BE2C (cell line): ENCODE results near the gene CEP41. TPM values are rescaled to one million over a fixed set of nuclear protein-coding genes. Genes with fewer than 3 reads are reported as not detected.

Source experiments
- DNase-seq: peaks from one replicate; pipeline ENCODE4 v3.0.0-alpha.2; 2020
- H3K27me3 ChIP-seq: fragments of 250-450 bp; sonication (Bioruptor Pico); 2 replicates; pipeline ENCODE4 v1.5.1; 2020; ENCODE audit warnings: mild to moderate bottlenecking
- H3K36me3 ChIP-seq: fragments of 250-450 bp; sonication (Bioruptor Pico); 2 replicates; pipeline ENCODE4 v1.5.1; 2020; ENCODE audit warnings: mild to moderate bottlenecking
- H3K4me1 ChIP-seq: fragments of 250-450 bp; sonication (Bioruptor Pico); 2 replicates; pipeline ENCODE4 v1.5.1; 2020
- H3K4me3 ChIP-seq: 2 replicates; pipeline ENCODE4 v1.5.1; 2011; ENCODE audit warnings: low read depth, low read length
- H3K9me3 ChIP-seq: fragments of 250-450 bp; sonication (Bioruptor Pico); 2 replicates; pipeline ENCODE4 v1.5.1; 2020
- polyA plus RNA-seq: library from polyadenylated mRNA; unstranded; fragments of >200 nt; gene quantifications from one replicate; pipeline ENCODE4 v1.2.1, GENCODE V29; 2012; ENCODE audit warnings: low read depth, missing spikeins; ENCODE audit not compliant: insufficient read length, insufficient read depth
- TF ChIP-seq, protein P1 (sequence below): IDR thresholded peaks from 2 replicates; pipeline ENCODE4 v1.5.1; 2012; ENCODE audit warnings: mild to moderate bottlenecking, low read depth, low read length

Gene CEP41, protein sequence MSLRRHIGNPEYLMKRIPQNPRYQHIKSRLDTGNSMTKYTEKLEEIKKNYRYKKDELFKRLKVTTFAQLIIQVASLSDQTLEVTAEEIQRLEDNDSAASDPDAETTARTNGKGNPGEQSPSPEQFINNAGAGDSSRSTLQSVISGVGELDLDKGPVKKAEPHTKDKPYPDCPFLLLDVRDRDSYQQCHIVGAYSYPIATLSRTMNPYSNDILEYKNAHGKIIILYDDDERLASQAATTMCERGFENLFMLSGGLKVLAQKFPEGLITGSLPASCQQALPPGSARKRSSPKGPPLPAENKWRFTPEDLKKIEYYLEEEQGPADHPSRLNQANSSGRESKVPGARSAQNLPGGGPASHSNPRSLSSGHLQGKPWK
- polyA plus RNA-seq: 23.2 TPM

DNA sequence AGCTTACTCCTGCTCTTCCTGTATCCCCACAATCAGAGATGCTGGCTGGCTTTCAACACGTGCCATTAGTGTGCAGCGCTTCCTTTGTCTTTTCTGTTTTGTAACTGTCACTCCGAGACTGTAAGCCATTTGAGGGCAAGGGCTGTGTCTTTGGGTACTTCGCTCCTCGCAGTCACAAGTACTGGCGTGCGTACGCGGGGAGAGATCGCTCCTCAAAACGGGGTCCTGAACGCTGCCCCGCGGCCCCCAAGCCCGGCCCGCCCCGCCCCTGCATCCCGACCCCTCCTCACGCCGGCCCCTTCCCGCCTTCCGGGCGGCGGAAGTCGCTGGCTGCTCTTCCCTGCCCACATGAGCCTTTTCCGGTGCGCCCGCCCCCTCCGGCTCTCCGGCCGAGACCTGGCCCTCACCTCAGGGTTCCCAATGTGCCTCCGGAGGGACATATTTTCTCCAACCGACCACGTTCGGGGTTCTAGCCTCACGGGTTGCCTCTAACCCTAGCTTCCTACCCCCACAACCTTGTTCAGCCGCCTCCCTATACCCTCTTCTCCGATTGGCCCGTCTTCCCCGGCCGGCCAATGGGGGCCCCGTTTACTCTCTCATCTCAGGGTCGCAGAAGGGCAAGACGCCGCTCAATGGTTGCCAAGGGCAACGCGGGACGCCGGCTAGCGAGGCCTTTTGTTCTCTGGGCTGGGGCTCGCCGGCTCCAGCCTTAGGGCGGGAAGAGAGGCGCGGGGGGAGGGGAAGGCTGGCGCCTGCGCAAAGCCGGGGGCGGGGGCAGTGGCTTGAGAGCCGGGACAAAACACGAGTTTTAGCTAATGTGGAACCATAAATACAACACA, at the start of gene CEP41:
Gene CEP41, minus strand, starts transcription at position 490 of the 839 bp plus-strand sequence. Its CDS starts 50 bp downstream, at position 440.
- peak within 1 kb of the TSS; percentile 77 for H3K4me3 ChIP-seq
- TF ChIP-seq, protein P1, sequence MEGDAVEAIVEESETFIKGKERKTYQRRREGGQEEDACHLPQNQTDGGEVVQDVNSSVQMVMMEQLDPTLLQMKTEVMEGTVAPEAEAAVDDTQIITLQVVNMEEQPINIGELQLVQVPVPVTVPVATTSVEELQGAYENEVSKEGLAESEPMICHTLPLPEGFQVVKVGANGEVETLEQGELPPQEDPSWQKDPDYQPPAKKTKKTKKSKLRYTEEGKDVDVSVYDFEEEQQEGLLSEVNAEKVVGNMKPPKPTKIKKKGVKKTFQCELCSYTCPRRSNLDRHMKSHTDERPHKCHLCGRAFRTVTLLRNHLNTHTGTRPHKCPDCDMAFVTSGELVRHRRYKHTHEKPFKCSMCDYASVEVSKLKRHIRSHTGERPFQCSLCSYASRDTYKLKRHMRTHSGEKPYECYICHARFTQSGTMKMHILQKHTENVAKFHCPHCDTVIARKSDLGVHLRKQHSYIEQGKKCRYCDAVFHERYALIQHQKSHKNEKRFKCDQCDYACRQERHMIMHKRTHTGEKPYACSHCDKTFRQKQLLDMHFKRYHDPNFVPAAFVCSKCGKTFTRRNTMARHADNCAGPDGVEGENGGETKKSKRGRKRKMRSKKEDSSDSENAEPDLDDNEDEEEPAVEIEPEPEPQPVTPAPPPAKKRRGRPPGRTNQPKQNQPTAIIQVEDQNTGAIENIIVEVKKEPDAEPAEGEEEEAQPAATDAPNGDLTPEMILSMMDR: no peak
- no peaks in the 10 kb centered on the region for H3K27me3 ChIP-seq
- DNase-seq: peak; percentile 99
- H3K9me3 ChIP-seq: peaks cover 10% of the 10 kb centered on the region
- H3K4me1 ChIP-seq: peaks cover 7% of the 10 kb centered on the region
- no peaks in the 10 kb centered on the region; the same call in 1 of the 2 replicates for H3K36me3 ChIP-seq

DNA sequence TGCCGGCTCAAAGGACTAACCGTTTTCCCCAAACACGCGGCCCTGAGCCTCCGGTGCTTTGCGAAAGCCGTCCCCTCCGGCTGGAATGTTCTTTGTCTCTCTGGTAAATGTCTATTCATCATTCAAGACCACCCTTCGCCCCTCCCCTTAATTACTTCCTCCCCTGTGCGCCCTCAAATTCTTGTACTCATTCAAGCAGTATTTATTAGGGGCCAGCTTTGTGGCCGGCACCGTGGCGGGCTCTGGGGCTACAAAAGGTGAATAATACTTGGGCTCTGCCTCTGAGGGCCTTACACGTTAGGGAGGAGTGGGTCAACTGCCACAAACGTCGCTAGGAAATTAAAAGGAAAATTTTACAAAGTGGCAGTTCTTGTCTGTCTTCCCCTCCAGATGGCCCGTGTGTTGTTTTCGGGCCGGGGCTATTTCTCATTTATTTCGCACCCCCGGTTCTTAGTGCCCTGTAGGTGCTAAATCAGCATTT, 49.5 kb upstream of the CEP41 start:
- H3K36me3 ChIP-seq: no peaks in the 10 kb centered on the region
- H3K4me1 ChIP-seq: no peaks in the 10 kb centered on the region
- H3K4me3 ChIP-seq: no peak overlapping the region
- TF ChIP-seq, protein P1: no peak
- peaks cover 36% of the 10 kb centered on the region for H3K27me3 ChIP-seq
- no peak for DNase-seq
- H3K9me3 ChIP-seq: no peaks in the 10 kb centered on the region

DNA sequence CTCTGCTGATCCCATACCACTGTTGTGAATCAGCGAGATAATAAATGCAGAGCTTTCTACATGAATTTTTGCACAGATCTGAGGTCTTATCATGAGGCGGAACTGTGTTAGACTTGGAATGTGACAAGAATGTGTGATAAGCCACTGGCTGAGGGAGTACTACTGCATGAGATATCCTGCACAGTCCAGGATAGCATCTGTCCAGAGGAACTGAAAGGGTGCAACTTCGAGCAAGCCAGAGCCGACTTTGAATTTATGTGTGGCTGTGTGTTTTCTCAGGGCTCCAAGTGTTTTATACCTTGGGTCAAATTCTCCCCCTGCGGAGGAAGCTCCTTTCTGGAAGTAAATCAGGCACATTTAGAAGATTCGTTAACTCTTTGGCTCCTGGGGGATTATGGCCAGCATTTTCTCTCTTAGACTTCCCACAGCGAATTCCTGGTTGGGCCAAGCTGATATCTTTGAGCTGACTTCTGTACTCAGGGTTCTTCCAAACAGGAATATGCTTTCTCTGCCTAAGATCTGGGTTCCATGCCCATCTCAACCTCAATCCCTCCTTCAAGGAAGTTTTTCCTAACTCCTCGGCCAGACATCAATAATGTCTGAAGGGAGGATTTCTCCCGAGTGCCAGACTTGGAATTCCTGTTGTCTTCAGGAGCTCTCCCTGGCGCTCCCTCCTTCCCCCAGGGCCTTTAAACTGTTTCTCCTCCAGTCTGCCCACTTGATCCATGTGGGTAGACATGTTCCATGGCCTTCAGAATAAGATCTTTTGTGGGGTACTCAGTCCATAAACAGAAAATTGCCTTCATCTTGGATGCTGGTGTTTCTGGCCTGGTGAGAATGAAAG, 48.5 kb upstream of the CEP41 start:
- no peaks in the 10 kb centered on the region for H3K36me3 ChIP-seq
- no peaks in the 10 kb centered on the region for H3K9me3 ChIP-seq
- no peaks in the 10 kb centered on the region for H3K4me1 ChIP-seq
- H3K4me3 ChIP-seq: no peak overlapping the region
- no peak for DNase-seq
- H3K27me3 ChIP-seq: peaks cover 36% of the 10 kb centered on the region
- TF ChIP-seq, protein P1: no peak

DNA sequence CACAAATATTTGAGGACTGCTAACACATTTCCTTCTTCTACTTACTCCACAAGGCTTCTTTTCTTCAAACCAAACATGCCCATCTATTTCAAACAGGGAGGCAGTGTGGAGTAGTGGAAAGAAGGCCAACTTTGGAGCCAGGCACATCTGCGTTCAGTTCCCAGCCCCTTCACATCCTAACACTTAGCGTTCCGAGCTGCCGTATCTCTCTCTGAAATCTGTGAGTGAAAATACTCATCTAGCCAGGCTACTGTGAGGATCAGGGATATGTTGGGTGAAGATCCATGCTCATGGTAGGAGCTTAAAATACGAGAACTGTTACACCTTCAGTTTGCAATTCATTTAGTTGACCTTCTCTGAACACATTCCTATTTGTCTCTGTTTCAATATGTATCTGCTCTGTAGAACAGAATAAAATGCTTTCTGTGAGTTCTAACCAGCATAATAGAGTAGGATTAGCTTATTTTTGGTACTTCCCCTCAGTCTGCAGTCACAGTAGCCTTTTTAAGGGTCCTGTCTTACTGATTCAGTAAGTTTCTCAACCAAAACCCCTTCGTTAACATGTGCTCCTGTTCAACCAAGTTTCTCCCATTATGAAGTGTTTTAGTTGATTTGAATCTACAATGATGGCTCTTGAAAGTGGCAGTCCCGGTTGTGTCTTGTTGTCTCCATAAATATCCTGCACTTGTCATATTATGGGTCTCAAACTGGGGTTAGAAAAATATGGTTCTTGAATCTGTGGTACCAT, 47.8 kb upstream of the CEP41 start:
- DNase-seq: no peak
- no peaks in the 10 kb centered on the region for H3K9me3 ChIP-seq
- H3K27me3 ChIP-seq: peaks cover 28% of the 10 kb centered on the region
- no peaks in the 10 kb centered on the region for H3K36me3 ChIP-seq
- H3K4me1 ChIP-seq: no peaks in the 10 kb centered on the region
- no peak overlapping the region for H3K4me3 ChIP-seq
- TF ChIP-seq, protein P1: no peak

DNA sequence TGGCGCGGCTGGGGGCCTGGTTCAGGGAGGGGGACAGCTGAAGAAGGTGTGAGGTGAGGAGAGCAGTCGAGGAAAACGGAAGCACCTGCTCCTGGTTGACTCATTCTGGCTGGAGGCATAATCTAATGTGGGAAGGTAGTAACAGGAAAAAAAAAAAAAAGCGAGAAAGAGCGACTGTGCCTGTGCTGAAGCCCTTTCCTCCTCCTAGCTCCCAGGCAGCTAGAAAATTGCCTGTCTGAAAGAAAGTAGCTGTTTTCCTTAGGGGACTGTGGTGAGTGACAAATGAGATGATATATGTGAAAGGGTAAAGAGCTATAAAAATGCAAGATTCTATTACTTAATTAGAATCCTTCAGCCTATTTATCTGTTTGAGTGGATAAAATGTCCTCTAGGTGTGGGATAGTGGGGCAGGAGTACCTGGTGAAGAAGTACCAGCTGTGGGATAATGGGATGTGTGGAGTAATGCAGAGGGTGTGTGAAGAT, 46.2 kb upstream of the CEP41 start:
- no peaks in the 10 kb centered on the region for H3K36me3 ChIP-seq
- H3K9me3 ChIP-seq: no peaks in the 10 kb centered on the region
- DNase-seq: no peak
- H3K4me1 ChIP-seq: no peaks in the 10 kb centered on the region
- no peak overlapping the region for H3K4me3 ChIP-seq
- TF ChIP-seq, protein P1: no peak
- peaks cover 12% of the 10 kb centered on the region for H3K27me3 ChIP-seq
